Heart right ventricle (tissue), 16 donors: Measurements from ENCODE around the gene ACR. TPM values are rescaled to one million over a fixed set of nuclear protein-coding genes. Genes with fewer than 3 reads are reported as not detected.

Experiments
- ATAC-seq, 8 donors: fragments of 200-7000 bp; cut with Tn5 transposase; one replicate each; pipeline ENCODE4 v1.9.1; 2020; ENCODE audit warnings: mild to moderate bottlenecking in 8 of 8, moderate library complexity in 8 of 8, moderate number of reproducible peaks in 1 of 8
- DNase-seq, 2 donors: peaks; one replicate each; pipeline ENCODE4 v3.0.0-alpha.2; 2020
- H3K27ac ChIP-seq, 10 donors: fragments of 200-600 bp; sonication (generic) in 2 of 10; one replicate each; pipeline versions ENCODE4 v1.5.0 to v1.8.0; 2020 to 2022; ENCODE audit warnings: mild to moderate bottlenecking in 3 of 10
- H3K27me3 ChIP-seq, 7 donors: fragments of 200-600 bp; one replicate each; pipeline ENCODE4 v1.8.0; 2021 to 2022; ENCODE audit warnings: mild to moderate bottlenecking in 2 of 7
- H3K36me3 ChIP-seq, 9 donors: fragments of 200-600 bp; sonication (generic) in 1 of 9; one replicate each; pipeline versions ENCODE4 v1.5.0 to v1.8.0; 2020 to 2022; ENCODE audit warnings: mild to moderate bottlenecking in 2 of 9
- H3K4me1 ChIP-seq, 9 donors: fragments of 200-600 bp; sonication (generic) in 1 of 9; one replicate each; pipeline versions ENCODE4 v1.5.0 to v1.8.0; 2020 to 2022; ENCODE audit warnings: mild to moderate bottlenecking in 4 of 9
- H3K4me3 ChIP-seq, 10 donors: fragments of 200-600 bp; sonication (generic) in 2 of 10; one replicate each; pipeline versions ENCODE4 v1.5.0 to v1.8.0; 2020 to 2022; ENCODE audit warnings: mild to moderate bottlenecking in 7 of 10, moderate library complexity in 2 of 10
- H3K9me3 ChIP-seq, 11 donors: fragments of 200-600 bp in 10 of 11; sonication (generic) in 2 of 11; one replicate each; pipeline versions ENCODE4 v1.5.0 to v1.8.0; 2013 to 2022; ENCODE audit warnings: mild to moderate bottlenecking in 2 of 11, control low read depth in 1 of 11, moderate library complexity in 1 of 11
- WGBS, 2 donors: extraction: QIAGEN DNeasy Blood & Tissue Kit; methylation state at CpG; one replicate each; pipeline ENCODE4 v1.1.7; 2013; ENCODE audit warnings: inconsistent platforms in 1 of 2; 5-methylcytosine and 5-hydroxymethylcytosine counted together
- intact Hi-C, 10 donors: fragments of 100-400 bp; cut with DNase I; formaldehyde crosslinking; loops; one replicate each; pipeline versions ENCODE4 v1.11.1 to v1.14.2; 2022
- polyA plus RNA-seq, 2 donors: library from polyadenylated mRNA; stranded (reverse); fragments of 200-250 nt; gene quantifications; one replicate each; pipeline ENCODE4 v1.2.3, GENCODE V29; 2013
- total RNA-seq, 10 donors: library from RNA; stranded (reverse); fragmentation: NEBNext Ultra II Directional in 3 of 10; extraction: Animal tissue kit (Norgen Biotek cat#: 25700) in 3 of 10; gene quantifications; one replicate each; pipeline versions ENCODE4 v1.2.1 to v1.2.4, GENCODE V29; 2021 to 2023
- TF ChIP-seq, protein P1 (sequence below), 9 donors: fragments of 200-600 bp; sonication (generic) in 2 of 9; IDR thresholded peaks; one replicate each; pipeline versions ENCODE4 v1.5.0 to v1.8.0; 2021 to 2022; ENCODE audit warnings: antibody characterized with exemption in 9 of 9, mild to moderate bottlenecking in 5 of 9, moderate library complexity in 1 of 9
- donor health status: Arrhythmogenic right ventricular cardiomyopathy.
- donor health status: ischemic (EF 13 %, LVEDD 7.1; RV severe dilation, severe dysfunction).
- donor health status: healthy with polysubstance abuse.
- donor health status: DM: no; HTN: yes; CAD: no.
- donor health status: DM: no; HTN: no; CAD: no.
- donor health status: ischemic (EF 25% LVEDD 6.9; RV normal size, moderate dysfunction).
- donor health status: ischemic (EF 25% LVEDD 5.7; RV mildly dilated, moderate dysfunction).
- donor health status: healthy.
- donor health status: DM: yes; HTN: yes; CAD: no.
- donor health status: Ischemic cardiomyopathy.
- donor health status: ischemic (EF 35%, LVEDD 5.7; RV mildly dilated, moderate dysfunction).
- donor health status: nonischemic (EF 11% LVEDD 7.7; RV severe dilation, severe dysfunction).
- donor health status: DM: yes; HTN: yes; CAD: no.
- donor health status: PGD.
- donor health status: ischemic (EF 29% LVEDD 5.4; RV normal size, mild dysfunction).
- donor health status: nonischemic (EF 23%, LVEDD 6.1; RV moderate dilation, normal function).

The ACR gene
- total and polyA plus RNA-seq, 12 donors = 0.13 to 1.1 (median 0.50) TPM; not detected in 1

DNA sequence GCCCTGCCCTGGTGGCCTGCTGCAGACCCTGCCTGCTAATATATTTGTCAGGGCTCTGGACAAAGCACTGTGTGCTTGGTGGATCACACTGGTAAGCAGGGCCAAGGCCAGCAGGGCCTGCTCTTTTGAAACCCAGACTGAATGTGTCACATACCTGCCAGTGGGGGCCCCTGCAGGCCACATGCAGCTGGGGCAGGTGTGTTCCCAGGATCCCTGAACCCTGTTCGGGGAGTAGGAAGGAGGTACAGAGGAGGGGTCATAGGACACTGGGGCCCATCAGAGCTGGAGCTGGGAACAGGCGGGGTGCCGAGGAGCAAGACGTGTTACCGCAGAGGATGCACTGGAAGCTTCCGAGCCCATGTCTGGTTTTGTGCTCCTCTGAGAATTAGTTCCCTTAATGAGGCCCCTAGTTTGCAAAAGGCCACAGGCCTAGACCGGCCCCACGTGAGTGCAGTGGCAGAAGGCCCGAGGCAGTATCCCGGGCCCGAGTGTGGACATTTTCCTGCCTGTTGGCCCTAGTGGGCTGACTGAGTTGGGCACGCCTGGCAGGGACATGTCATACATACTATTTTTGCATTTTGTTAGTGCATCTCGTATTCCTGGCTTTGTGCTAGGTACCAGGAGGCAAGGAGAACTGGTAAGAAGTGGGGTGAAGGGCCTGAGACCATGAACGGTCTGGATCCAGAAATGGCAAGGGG is 11.2 kb upstream of the ACR start:
- no peak for DNase-seq
- ATAC-seq = no peak
- Histone ChIP-seq H3K27ac (no peak overlapping the region), H3K4me1 (peaks cover 2 to 97% (median 39%) of the 10 kb centered on the region in 9 donors), H3K4me3 (no peak overlapping the region), H3K9me3 (no peaks in the 10 kb centered on the region), H3K36me3 (peaks cover 0 to 80% (median 5%) of the 10 kb centered on the region in 9 donors), H3K27me3 (peaks cover 0 to 29% (median 15%) of the 10 kb centered on the region in 7 donors)
- WGBS, 2 donors = 80 to 88% methylated on average over 14 of the region's 14 CpGs
- TF ChIP-seq, protein P1, sequence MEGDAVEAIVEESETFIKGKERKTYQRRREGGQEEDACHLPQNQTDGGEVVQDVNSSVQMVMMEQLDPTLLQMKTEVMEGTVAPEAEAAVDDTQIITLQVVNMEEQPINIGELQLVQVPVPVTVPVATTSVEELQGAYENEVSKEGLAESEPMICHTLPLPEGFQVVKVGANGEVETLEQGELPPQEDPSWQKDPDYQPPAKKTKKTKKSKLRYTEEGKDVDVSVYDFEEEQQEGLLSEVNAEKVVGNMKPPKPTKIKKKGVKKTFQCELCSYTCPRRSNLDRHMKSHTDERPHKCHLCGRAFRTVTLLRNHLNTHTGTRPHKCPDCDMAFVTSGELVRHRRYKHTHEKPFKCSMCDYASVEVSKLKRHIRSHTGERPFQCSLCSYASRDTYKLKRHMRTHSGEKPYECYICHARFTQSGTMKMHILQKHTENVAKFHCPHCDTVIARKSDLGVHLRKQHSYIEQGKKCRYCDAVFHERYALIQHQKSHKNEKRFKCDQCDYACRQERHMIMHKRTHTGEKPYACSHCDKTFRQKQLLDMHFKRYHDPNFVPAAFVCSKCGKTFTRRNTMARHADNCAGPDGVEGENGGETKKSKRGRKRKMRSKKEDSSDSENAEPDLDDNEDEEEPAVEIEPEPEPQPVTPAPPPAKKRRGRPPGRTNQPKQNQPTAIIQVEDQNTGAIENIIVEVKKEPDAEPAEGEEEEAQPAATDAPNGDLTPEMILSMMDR (IDR thresholded peaks at IDR 0.05) = no peak
- intact Hi-C loops = no loop called here

DNA sequence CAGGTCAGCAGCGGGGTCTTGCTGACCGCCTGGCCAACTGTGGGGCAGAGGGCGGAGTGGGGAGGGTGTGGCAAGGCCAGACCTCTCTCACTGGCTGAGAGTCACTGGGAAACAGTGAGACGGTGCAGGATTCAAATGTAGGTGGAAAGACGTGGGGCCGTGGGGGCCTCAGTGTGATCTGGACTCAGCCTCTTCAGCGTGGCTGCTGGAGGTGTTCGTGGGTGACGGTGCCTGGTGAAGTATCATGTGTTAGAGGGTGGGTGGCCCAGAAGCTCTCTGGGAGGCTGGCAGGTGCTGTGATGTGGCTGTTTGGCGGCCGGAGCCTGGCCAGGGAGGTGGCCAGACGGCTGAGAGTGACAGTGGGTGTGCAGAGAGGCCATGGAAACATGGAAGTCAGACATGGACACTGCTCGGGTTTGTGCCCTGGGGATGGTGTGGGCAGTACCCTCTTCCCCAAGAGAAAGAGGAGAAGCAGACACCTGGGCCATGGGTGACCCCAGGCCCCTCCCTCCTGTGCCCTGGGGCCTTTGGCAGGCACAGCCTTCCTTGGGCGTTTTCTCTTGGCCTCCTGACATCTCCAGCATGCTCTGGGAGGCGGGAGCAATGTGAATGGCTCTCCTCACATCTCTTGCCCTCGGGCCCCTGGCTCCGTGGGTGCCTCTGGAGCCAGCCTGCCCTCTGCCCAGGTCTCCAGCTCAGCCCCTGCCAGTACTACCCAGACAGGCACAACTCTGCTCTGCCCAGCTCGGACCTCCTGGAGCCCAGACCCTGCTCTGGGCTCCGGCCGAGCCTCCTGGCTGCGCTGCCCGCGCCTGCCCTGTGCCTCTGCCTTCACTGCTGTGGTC is 10.1 kb upstream of the ACR start:
- intact Hi-C loops = no loop called here
- Histone ChIP-seq H3K36me3 (peaks cover 0 to 70% (median 5%) of the 10 kb centered on the region in 9 donors), H3K9me3 (no peaks in the 10 kb centered on the region), H3K4me3 (no peak overlapping the region), H3K4me1 (peaks cover 0 to 94% (median 36%) of the 10 kb centered on the region in 9 donors), H3K27ac (peak overlapping the region in 1 of 10 donors; percentile 14), H3K27me3 (peaks cover 0 to 37% (median 21%) of the 10 kb centered on the region in 7 donors)
- no peak for ATAC-seq
- WGBS, 2 donors = 80 to 84% methylated on average over 23 of the region's 23 CpGs
- TF ChIP-seq, protein P1 (IDR thresholded peaks at IDR 0.05) = no peak
- DNase-seq = no peak

DNA sequence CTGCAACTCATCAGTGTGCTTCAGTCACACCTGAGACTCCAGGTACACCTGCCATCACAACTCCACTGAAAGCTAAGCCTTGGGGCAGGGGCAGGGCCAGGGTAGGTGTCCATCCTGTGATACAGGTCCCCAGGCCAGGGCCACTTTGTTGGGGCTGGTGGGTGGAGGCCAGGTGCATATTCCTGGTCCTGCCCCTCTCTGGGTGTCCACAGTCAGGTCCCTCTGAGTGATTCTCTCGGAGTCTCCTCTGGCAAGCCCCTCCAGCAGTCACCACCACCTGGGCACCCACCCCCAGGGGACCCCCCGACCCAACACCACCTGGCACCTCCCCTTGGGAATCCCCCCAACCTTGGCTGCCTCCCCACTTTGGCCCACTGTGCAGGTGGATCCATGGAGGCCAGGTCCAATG is 9.5 kb upstream of the ACR start:
- ATAC-seq = no peak
- TF ChIP-seq, protein P1 (IDR thresholded peaks at IDR 0.05) = no peak
- no peak for DNase-seq
- Histone ChIP-seq H3K27ac (no peak overlapping the region), H3K36me3 (peaks cover 0 to 64% (median 5%) of the 10 kb centered on the region in 9 donors), H3K27me3 (peaks cover 0 to 37% (median 21%) of the 10 kb centered on the region in 7 donors), H3K4me3 (no peak overlapping the region), H3K9me3 (no peaks in the 10 kb centered on the region), H3K4me1 (peaks cover 0 to 93% (median 36%) of the 10 kb centered on the region in 9 donors)
- 78 to 81% methylated on average over 2 of the region's 2 CpGs for WGBS, 2 donors
- intact Hi-C loops = no loop called here

DNA sequence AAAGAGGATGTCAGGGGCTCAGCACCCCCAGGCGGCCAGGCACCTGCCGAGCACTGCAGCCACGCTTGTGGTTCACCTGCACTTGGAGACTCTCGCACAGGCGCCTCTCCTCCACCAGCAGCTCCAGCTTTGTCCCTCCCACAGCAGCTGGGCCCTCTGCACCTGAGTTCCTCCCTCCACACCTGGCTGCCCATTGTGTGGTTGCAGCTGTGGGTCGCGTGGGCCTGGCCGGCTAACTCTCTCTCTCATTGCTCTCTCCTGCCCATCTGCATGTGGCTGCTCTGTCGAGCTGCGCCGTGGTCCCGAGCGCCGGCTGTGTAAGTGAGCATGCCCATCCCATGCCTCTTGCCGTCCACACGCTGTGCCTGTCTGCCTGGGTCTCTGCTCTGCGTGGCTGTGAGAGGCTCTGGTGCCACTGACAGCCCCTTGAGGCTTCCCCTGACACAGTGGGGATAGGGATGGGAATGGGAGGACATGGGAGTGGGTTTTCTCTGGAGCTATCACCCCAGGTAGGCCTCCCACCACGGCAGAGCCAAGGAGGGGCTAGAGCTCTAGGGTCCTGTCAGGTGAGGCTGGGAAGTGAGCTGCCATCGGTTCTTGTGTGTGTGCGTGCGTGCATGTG is 8.5 kb upstream of the ACR start:
- ATAC-seq = no peak
- H3K4me1 ChIP-seq = peaks cover 0 to 90% (median 36%) of the 10 kb centered on the region in 9 donors
- peaks cover 0 to 56% (median 5%) of the 10 kb centered on the region in 9 donors for H3K36me3 ChIP-seq
- no peaks in the 10 kb centered on the region for H3K9me3 ChIP-seq
- TF ChIP-seq, protein P1 (IDR thresholded peaks at IDR 0.05) = no peak
- peaks cover 0 to 40% (median 24%) of the 10 kb centered on the region in 7 donors for H3K27me3 ChIP-seq
- DNase-seq = no peak
- no peak overlapping the region for H3K4me3 ChIP-seq
- intact Hi-C loops = no loop called here
- 85 to 86% methylated on average over 21 of the region's 21 CpGs for WGBS, 2 donors
- H3K27ac ChIP-seq = no peak overlapping the region
